IMR-90 (cell line): ENCODE measurements around the gene MANSC4. TPM values are rescaled to one million over a fixed set of nuclear protein-coding genes. Genes with fewer than 3 reads are reported as not detected.

ENCODE experiments used
- ATAC-seq: fragments of 200-7000 bp; cut with Tn5 transposase; 2 replicates; pipeline ENCODE4 v1.9.1; 2020; ENCODE audit warnings: low read depth, mild to moderate bottlenecking, moderate library complexity
- BruUV-seq: library from RNA; stranded (reverse); fragments of 400-500 nt; replicated peaks from 2 replicates; lab custom pipeline; 2021; lab: Mats Ljungman, UMichigan
- CTCF ChIA-PET: fragments of 300-600 bp; formaldehyde crosslinking; extraction: SDS; loops from one replicate; lab custom pipeline; 2021; ENCODE audit warnings: antibody characterized with exemption; lab: Yijun Ruan, JAX
- POLR2A ChIA-PET: fragments of 300-600 bp; sonication (Branson Sonifier 250); formaldehyde crosslinking; loops from one replicate; lab custom pipeline; 2022; ENCODE audit warnings: antibody characterized with exemption; ENCODE audit not compliant: unreplicated experiment; lab: Charles Lee
- DNase-seq: peaks from one replicate; pipeline ENCODE4 v3.0.0; 2013
- H2AFZ ChIP-seq: replicated peaks from 2 replicates; pipeline ENCODE3; 2013; ENCODE audit warnings: low read length, mild to moderate bottlenecking; ENCODE audit not compliant: poor library complexity
- H2AK5ac ChIP-seq: 2 replicates; pipeline ENCODE4 v1.6.1; 2013; ENCODE audit warnings: low read depth, low read length, inconsistent platforms
- H2AK9ac ChIP-seq: replicated peaks from 2 replicates; pipeline ENCODE3; 2013; ENCODE audit warnings: mild to moderate bottlenecking, low read depth, low read length, moderate library complexity; ENCODE audit not compliant: poor library complexity
- H2BK120ac ChIP-seq: 2 replicates; pipeline ENCODE4 v1.6.1; 2013; ENCODE audit warnings: low read depth, low read length, inconsistent platforms
- H2BK15ac ChIP-seq: 3 replicates; pipeline ENCODE4 v1.6.1; 2013; ENCODE audit warnings: low read depth, low read length, inconsistent platforms
- H2BK20ac ChIP-seq: 2 replicates; pipeline ENCODE4 v1.6.1; 2013; ENCODE audit warnings: low read depth, mild to moderate bottlenecking, inconsistent platforms, low read length, moderate library complexity
- H2BK5ac ChIP-seq: 2 replicates; pipeline ENCODE4 v1.6.1; 2013; ENCODE audit warnings: mild to moderate bottlenecking, low read depth, low read length, inconsistent platforms; ENCODE audit not compliant: poor library complexity, severe bottlenecking
- H3K14ac ChIP-seq: replicated peaks from 2 replicates; pipeline ENCODE4 v1.6.1; 2013; ENCODE audit warnings: low read depth, low read length, inconsistent platforms
- H3K18ac ChIP-seq: 2 replicates; pipeline ENCODE4 v1.6.1; 2013; ENCODE audit warnings: low read depth, low read length, control low read depth
- H3K23ac ChIP-seq: 2 replicates; pipeline ENCODE4 v1.6.1; 2013; ENCODE audit warnings: low read depth, low read length, inconsistent platforms
- H3K27ac ChIP-seq: 2 replicates; pipeline ENCODE4 v1.5.1; 2013; ENCODE audit warnings: mild to moderate bottlenecking, control low read depth, low read length; ENCODE audit not compliant: insufficient read depth
- H3K27me3 ChIP-seq: 2 replicates; pipeline ENCODE4 v1.6.1; 2013; ENCODE audit warnings: low read length; ENCODE audit not compliant: control insufficient read depth, insufficient read depth
- H3K36me3 ChIP-seq: 2 replicates; pipeline ENCODE4 v1.6.1; 2013; ENCODE audit warnings: low read length, mixed read lengths; ENCODE audit not compliant: control insufficient read depth, insufficient read depth
- H3K4ac ChIP-seq: 2 replicates; pipeline ENCODE4 v1.6.1; 2013; ENCODE audit warnings: low read depth, low read length, inconsistent platforms
- H3K4me1 ChIP-seq: 2 replicates; pipeline ENCODE4 v1.6.1; 2013; ENCODE audit warnings: low read length, mixed read lengths; ENCODE audit not compliant: control insufficient read depth, insufficient read depth
- H3K4me2 ChIP-seq: 2 replicates; pipeline ENCODE4 v1.6.1; 2013; ENCODE audit warnings: low read depth, mild to moderate bottlenecking, control low read depth, low read length, moderate library complexity
- H3K4me3 ChIP-seq: 2 replicates; pipeline ENCODE4 v1.5.1; 2013; ENCODE audit warnings: low read depth, mild to moderate bottlenecking, control low read depth, low read length, moderate library complexity; ENCODE audit not compliant: insufficient read depth
- H3K56ac ChIP-seq: 2 replicates; pipeline ENCODE4 v1.6.1; 2013; ENCODE audit warnings: low read length, inconsistent platforms; ENCODE audit not compliant: insufficient read depth; ENCODE audit errors: extremely low read depth
- H3K79me1 ChIP-seq, 2 experiments: 2 replicates each; pipeline ENCODE4 v1.6.1; 2013; ENCODE audit warnings: low read length in 2 of 2, inconsistent platforms in 1 of 2, low read depth in 1 of 2
- H3K9ac ChIP-seq: 2 replicates; pipeline ENCODE4 v1.6.1; 2013; ENCODE audit warnings: low read depth, low read length, control low read depth
- H3K9me1 ChIP-seq: 2 replicates; pipeline ENCODE4 v1.6.1; 2013; ENCODE audit warnings: low read length, inconsistent platforms; ENCODE audit not compliant: insufficient read depth
- H3K9me3 ChIP-seq: 2 replicates; pipeline ENCODE4 v1.6.1; 2013; ENCODE audit warnings: low read length; ENCODE audit not compliant: control insufficient read depth, insufficient read depth
- H4K20me1 ChIP-seq: 2 replicates; pipeline ENCODE4 v1.6.1; 2013; ENCODE audit warnings: low read length, inconsistent platforms; ENCODE audit not compliant: insufficient read depth
- H4K5ac ChIP-seq: 2 replicates; pipeline ENCODE4 v1.6.1; 2013; ENCODE audit warnings: mild to moderate bottlenecking, low read depth, low read length, control low read depth
- H4K8ac ChIP-seq, 2 experiments: 2 replicates each; pipeline ENCODE4 v1.6.1; 2013; ENCODE audit warnings: low read depth in 2 of 2, low read length in 2 of 2, control low read depth in 1 of 2, inconsistent platforms in 1 of 2
- H4K91ac ChIP-seq: 2 replicates; pipeline ENCODE4 v1.6.1; 2013; ENCODE audit warnings: low read depth, low read length, inconsistent platforms; ENCODE audit not compliant: insufficient read depth
- CHD1 ChIP-seq: IDR thresholded peaks from 2 replicates; pipeline ENCODE4 v1.6.1; 2012; ENCODE audit warnings: low read depth, low read length, improper control_type of control experiment
- CTCF ChIP-seq: conservative IDR thresholded peaks from 2 replicates; pipeline ENCODE4 v1.5.1; 2012; ENCODE audit warnings: mild to moderate bottlenecking, low read depth, low read length, improper control_type of control experiment
- FOS ChIP-seq: fragments of 150-350 bp; IDR thresholded peaks from 2 replicates; pipeline ENCODE4 v1.6.1; 2016; ENCODE audit warnings: low read depth, low read length
- MXI1 ChIP-seq: IDR thresholded peaks from 2 replicates; pipeline ENCODE4 v1.6.1; 2012; ENCODE audit warnings: low read depth, mild to moderate bottlenecking, low read length, moderate library complexity, borderline replicate concordance
- NFE2L2 ChIP-seq: fragments of 150-350 bp; IDR thresholded peaks from 2 replicates; pipeline ENCODE4 v1.6.1; 2016; ENCODE audit warnings: low read depth, mild to moderate bottlenecking, low read length
- POLR2A ChIP-seq: IDR thresholded peaks from 2 replicates; pipeline ENCODE4 v1.6.1; 2012; ENCODE audit warnings: mild to moderate bottlenecking, low read depth, low read length
- RAD21 ChIP-seq: IDR thresholded peaks from 2 replicates; pipeline ENCODE4 v1.6.1; 2012; ENCODE audit warnings: low read length, improper control_type of control experiment
- USF2 ChIP-seq: fragments of 150-350 bp; IDR thresholded peaks from 2 replicates; pipeline ENCODE4 v1.6.1; 2017; ENCODE audit warnings: mild to moderate bottlenecking, antibody characterized with exemption, low read length, low read depth
- WGBS, 2 experiments: methylation state at CpG; one replicate each; pipeline versions ENCODE4 v1.1.5 to v1.1.7; 2013; ENCODE audit warnings: missing lambda C conversion rate in 2 of 2; ENCODE audit not compliant: insufficient read length in 1 of 2; ENCODE audit errors: extremely low coverage in 2 of 2; 5-methylcytosine and 5-hydroxymethylcytosine counted together
- dilution Hi-C: fragments of 300-500 bp; cut with HindIII; formaldehyde crosslinking; loops from one replicate; pipeline ENCODE4 v1.14.3; 2018; ENCODE audit warnings: low sequenced_read_pairs; ENCODE audit not compliant: unreplicated experiment
- in situ Hi-C: fragments of 300-500 bp; cut with MboI; formaldehyde crosslinking; loops from 3 replicates; pipeline ENCODE4 v1.14.3; 2019; ENCODE audit warnings: low sequenced_read_pairs, inconsistent platforms, mixed read lengths
- intact Hi-C: fragments of 100-400 bp; cut with micrococcal nuclease; formaldehyde crosslinking; loops from 2 replicates; pipeline ENCODE4 v1.10.0; 2022
- polyA plus RNA-seq, 3 experiments: library from polyadenylated mRNA; depleted of rRNA; stranded (reverse); fragments of >200 nt; gene quantifications; 2 replicates each; pipeline ENCODE4 v1.2.3, GENCODE V29; 2012; ENCODE audit warnings: low replicate concordance in 1 of 3
- total RNA-seq: library from RNA; depleted of rRNA; stranded (reverse); fragments of >200 nt; gene quantifications from 2 replicates; pipeline ENCODE4 v1.2.3, GENCODE V29; 2012

The MANSC4 gene
- total and polyA plus RNA-seq, 2 of the 4 experiments (the other 2 are of a cell fraction), result not detected

GRCh38 chr12:27733791-27734190 is 46.2 kb downstream of the MANSC4 start:
- H3K4me3 ChIP-seq, result no peak overlapping the region
- no peaks in the 10 kb centered on the region for H3K4me1 ChIP-seq
- H3K9ac ChIP-seq, result no peak overlapping the region
- no TSS peak for BruUV-seq
- H4K8ac ChIP-seq, result no peak overlapping the region
- no peaks in the 10 kb centered on the region; the same call in 1 of the 2 replicates for H3K9me1 ChIP-seq
- in situ Hi-C loops, result loop anchor here (5.0 to 25.0 kb wide), 3 partner anchors 214 to 1254 kb away; no protein-coding TSS in a partner anchor
- ChIA-PET CTCF (interaction anchor here (0.7 to 2.1 kb wide), 9 partner anchors 9 to 386 kb away, joined by 3 to 11 read pairs (median 4); no protein-coding TSS in a partner anchor), POLR2A (no interaction called here)
- H4K20me1 ChIP-seq, result no peaks in the 10 kb centered on the region
- H3K18ac ChIP-seq, result no peak overlapping the region
- no peak overlapping the region for H2BK15ac ChIP-seq
- DNase-seq (no peak), ATAC-seq (no peak)
- no peak for TF ChIP-seq POLR2A
- TF ChIP-seq USF2, result no peak
- TF ChIP-seq RAD21, result no peak
- TF ChIP-seq CHD1, result no peak
- TF ChIP-seq FOS, result no peak
- no peak for TF ChIP-seq NFE2L2
- TF ChIP-seq CTCF, result no peak
- TF ChIP-seq MXI1, result no peak
- no peak overlapping the region for H2BK20ac ChIP-seq
- dilution Hi-C loops, result no loop called here
- no peak overlapping the region for H2BK5ac ChIP-seq
- H2AK9ac ChIP-seq, result no peak overlapping the region
- H3K27me3 ChIP-seq, result no peaks in the 10 kb centered on the region
- no peaks in the 10 kb centered on the region for H3K9me3 ChIP-seq
- H4K5ac ChIP-seq, result no peak overlapping the region
- H3K14ac ChIP-seq, result no peak overlapping the region
- H3K27ac ChIP-seq, result no peak overlapping the region
- no peak overlapping the region for H3K4me2 ChIP-seq
- H3K36me3 ChIP-seq, result peaks cover 17% of the 10 kb centered on the region
- H3K23ac ChIP-seq, result no peak overlapping the region
- H3K79me1 ChIP-seq, result peaks cover 0 to 11% of the 10 kb centered on the region in 2 experiments; a peak in 3 of 4 replicates
- no peak overlapping the region for H3K56ac ChIP-seq
- no peak overlapping the region for H2BK120ac ChIP-seq
- H2AFZ ChIP-seq, result no peak overlapping the region
- no peak overlapping the region for H3K4ac ChIP-seq
- WGBS, 2 experiments, result no CpG with 5 or more reads among the region's 1 CpG
- no peak overlapping the region for H2AK5ac ChIP-seq
- no peak overlapping the region for H4K91ac ChIP-seq
- intact Hi-C loops, result loop anchor here (1.0 to 10.0 kb wide), 6 partner anchors 89 to 1261 kb away; no protein-coding TSS in a partner anchor
